NB4 (cell line): ENCODE results near the gene ZNF391.

ENCODE experiments used
- CTCF ChIP-seq: IDR thresholded peaks from one replicate; pipeline ENCODE4 v1.5.1; 2012; ENCODE audit warnings: low read depth, low read length
- MYC ChIP-seq: IDR thresholded peaks from 2 replicates; pipeline ENCODE4 v1.6.1; 2011; ENCODE audit warnings: low read depth, low read length
- POLR2A ChIP-seq: IDR thresholded peaks from 2 replicates; pipeline ENCODE4 v1.6.1; 2011; ENCODE audit warnings: mild to moderate bottlenecking; ENCODE audit not compliant: insufficient read length; ENCODE audit errors: extremely low read depth
- TF ChIP-seq, protein P1 (sequence below): IDR thresholded peaks from 2 replicates; pipeline ENCODE4 v1.6.1; 2011; ENCODE audit warnings: low read depth, low read length

DNA sequence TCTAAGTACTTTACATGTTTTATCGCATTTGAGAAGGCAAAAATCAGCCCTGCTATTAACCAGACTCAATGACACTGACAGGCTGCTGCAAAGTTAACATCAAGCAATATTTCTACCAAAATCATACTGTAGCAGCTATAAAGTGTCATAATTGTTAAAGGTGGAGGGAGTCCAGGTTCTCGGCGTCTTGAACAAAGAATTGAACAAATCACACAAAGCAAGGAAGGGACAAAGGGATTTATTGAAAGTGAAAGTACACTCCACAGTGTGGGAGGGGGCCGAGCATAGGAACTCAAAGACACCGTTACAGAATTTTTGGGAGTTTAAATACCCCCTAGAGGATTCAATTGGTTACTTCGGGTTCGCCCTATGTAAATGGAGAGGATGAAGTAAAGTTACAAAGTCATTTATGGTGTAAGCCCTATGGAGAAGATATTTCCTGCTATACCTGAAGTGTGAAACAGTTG, 12.9 kb upstream of the ZNF391 start:
- TF ChIP-seq CTCF (peak; percentile 5), MYC (no peak), POLR2A (no peak)
- TF ChIP-seq, protein P1, sequence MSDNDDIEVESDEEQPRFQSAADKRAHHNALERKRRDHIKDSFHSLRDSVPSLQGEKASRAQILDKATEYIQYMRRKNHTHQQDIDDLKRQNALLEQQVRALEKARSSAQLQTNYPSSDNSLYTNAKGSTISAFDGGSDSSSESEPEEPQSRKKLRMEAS, result no peak
